GM12878 (cell line): Measurements from ENCODE around the gene CDC45.

Experiments
- CREM ChIP-seq: IDR thresholded peaks from 2 replicates; pipeline ENCODE4 v1.6.1; 2014; ENCODE audit warnings: antibody characterized with exemption, low read depth
- CTCF ChIP-seq, 3 experiments: IDR thresholded peaks in 2 of 3; conservative IDR thresholded peaks in 1 of 3; 2 replicates each; pipeline ENCODE4 v1.5.1; 2011; ENCODE audit warnings: low read depth in 3 of 3, low read length in 3 of 3, mild to moderate bottlenecking in 3 of 3, control low read depth in 2 of 3, moderate library complexity in 2 of 3, inconsistent platforms in 1 of 3, mixed read lengths in 1 of 3; ENCODE audit not compliant: control insufficient read depth in 2 of 3, insufficient read depth in 1 of 3; ENCODE audit errors: extremely low read depth in 1 of 3
- EZH2 ChIP-seq: IDR thresholded peaks from 2 replicates; pipeline ENCODE4 v1.6.1; 2012; ENCODE audit warnings: low read depth, mild to moderate bottlenecking, control low read depth, inconsistent platforms, low read length, borderline replicate concordance; ENCODE audit not compliant: control insufficient read depth
- MYB ChIP-seq: fragments of 150-350 bp; IDR thresholded peaks from 2 replicates; pipeline ENCODE4 v1.6.1; 2014; ENCODE audit warnings: mild to moderate bottlenecking, low read depth, low read length, borderline replicate concordance
- NFYB ChIP-seq: IDR thresholded peaks from 2 replicates; pipeline ENCODE4 v1.6.1; 2011; ENCODE audit warnings: low read depth, mild to moderate bottlenecking, low read length, improper control_type of control experiment, moderate library complexity; ENCODE audit not compliant: insufficient read depth
- POLR2A ChIP-seq: IDR thresholded peaks from 2 replicates; pipeline ENCODE4 v1.6.1; 2011; ENCODE audit warnings: low read depth, mild to moderate bottlenecking, low read length
- POLR2AphosphoS5 ChIP-seq: IDR thresholded peaks from 2 replicates; pipeline ENCODE4 v1.6.1; 2011; ENCODE audit warnings: mild to moderate bottlenecking, low read length, inconsistent platforms
- RAD21 ChIP-seq: IDR thresholded peaks from 2 replicates; pipeline ENCODE4 v1.6.1; 2011; ENCODE audit warnings: mild to moderate bottlenecking, low read depth, low read length, moderate library complexity; ENCODE audit not compliant: insufficient read depth
- SIX5 ChIP-seq: IDR thresholded peaks from 2 replicates; pipeline ENCODE4 v1.6.1; 2011; ENCODE audit warnings: mild to moderate bottlenecking, low read depth, low read length, moderate library complexity; ENCODE audit not compliant: severe bottlenecking
- SP1 ChIP-seq: IDR thresholded peaks from one replicate; pipeline ENCODE4 v1.6.1; 2011; ENCODE audit warnings: low read depth, low read length
- SUZ12 ChIP-seq: fragments of 200-600 bp; sonication (generic); IDR thresholded peaks from one replicate; pipeline ENCODE4 v1.6.1; 2018; ENCODE audit warnings: antibody characterized with exemption, mild to moderate bottlenecking; ENCODE audit not compliant: unreplicated experiment
- ZBTB40 ChIP-seq: fragments of 450-650 bp; IDR thresholded peaks from 2 replicates; pipeline ENCODE4 v1.6.1; 2016; ENCODE audit warnings: mild to moderate bottlenecking, moderate library complexity, borderline replicate concordance
- ZNF274 ChIP-seq: IDR thresholded peaks from one replicate; pipeline ENCODE4 v1.8.0; 2011; ENCODE audit not compliant: insufficient read length, insufficient read depth
- ZSCAN29 ChIP-seq: fragments of 450-650 bp; IDR thresholded peaks from 2 replicates; pipeline ENCODE4 v1.6.1; 2017; ENCODE audit warnings: mild to moderate bottlenecking, moderate library complexity

GRCh38 chr22:19501897-19502447 lies 22.3 kb downstream of the CDC45 start:
- TF ChIP-seq CTCF (IDR thresholded peaks at IDR 0.05 in 2 of 3, conservative IDR thresholded peaks at IDR 0.05 in 1 of 3; ENCODE audit: control insufficient read depth in 2 of 3, extremely low read depth in 1 of 3, insufficient read depth in 1 of 3, low read depth in 3 of 3, low read length in 3 of 3) = no peak
- no peak for TF ChIP-seq SP1
- TF ChIP-seq EZH2 = no peak
- no peak for TF ChIP-seq ZSCAN29
- TF ChIP-seq POLR2A = no peak
- no peak for TF ChIP-seq SUZ12
- no peak for TF ChIP-seq NFYB
- no peak for TF ChIP-seq SIX5
- TF ChIP-seq MYB = no peak
- no peak for TF ChIP-seq ZNF274
- TF ChIP-seq POLR2AphosphoS5 = no peak
- TF ChIP-seq CREM = no peak
- no peak for TF ChIP-seq RAD21
- no peak for TF ChIP-seq ZBTB40
